Kidney glomerular epithelial cell (primary cell): ENCODE measurements around the gene TSHZ3.

Experiments
- DNase-seq: peaks from one replicate; lab custom pipeline; 2025; lab: John Stamatoyannopoulos, UW

The TSHZ3 gene

GRCh38 chr19:31283701-31284100 is 65.5 kb downstream of the TSHZ3 start:
- no peak for DNase-seq

- no peak for DNase-seq
Observed at GRCh38 chr19:31282346-31282745, 66.9 kb downstream of the TSHZ3 start.

- DNase-seq: no peak
Observed at GRCh38 chr19:31280287-31281006, 68.8 kb downstream of the TSHZ3 start.

GRCh38 chr19:31279436-31279765 is 69.8 kb downstream of the TSHZ3 start:
- no peak for DNase-seq

- no peak for DNase-seq
Observed at GRCh38 chr19:31278555-31279435, 70.4 kb downstream of the TSHZ3 start.

GRCh38 chr19:31277516-31277915 is 71.7 kb downstream of the TSHZ3 start:
- DNase-seq: no peak

GRCh38 chr19:31276831-31277230 is 72.4 kb downstream of the TSHZ3 start:
- DNase-seq: no peak

GRCh38 chr19:31275068-31275334 is 74.2 kb downstream of the TSHZ3 start:
- no peak for DNase-seq

- DNase-seq: no peak
Observed at GRCh38 chr19:31274251-31275067, 74.8 kb downstream of the TSHZ3 start.

GRCh38 chr19:31272583-31273106 is 76.6 kb downstream of the TSHZ3 start:
- DNase-seq: no peak

- peak; percentile 71 for DNase-seq
Observed at GRCh38 chr19:31271306-31271911, 77.8 kb downstream of the TSHZ3 start.

GRCh38 chr19:31270897-31271296 is 78.3 kb downstream of the TSHZ3 start:
- peak; percentile 71 for DNase-seq

- no peak for DNase-seq
Observed at GRCh38 chr19:31269425-31270127, 79.7 kb downstream of the TSHZ3 start.

GRCh38 chr19:31268751-31269383 is 80.4 kb downstream of the TSHZ3 start:
- DNase-seq: no peak

- no peak for DNase-seq
Observed at GRCh38 chr19:31266731-31267130, 82.5 kb downstream of the TSHZ3 start.

- no peak for DNase-seq
Observed at GRCh38 chr19:31266196-31266595, 83.0 kb downstream of the TSHZ3 start.

- DNase-seq: no peak
Observed at GRCh38 chr19:31264041-31264778, 85.0 kb downstream of the TSHZ3 start.

- no peak for DNase-seq
Observed at GRCh38 chr19:31263328-31263727, 85.9 kb downstream of the TSHZ3 start.

- no peak for DNase-seq
Observed at GRCh38 chr19:31262725-31263191, 86.5 kb downstream of the TSHZ3 start.

GRCh38 chr19:31261603-31262212 is 87.5 kb downstream of the TSHZ3 start:
- no peak for DNase-seq
